ENCODE results near the gene CNTNAP2.
A peak's percentile ranks its signal among the peaks of the same experiment; 100 is the strongest.
"Not testable (repeated sequence)": the region's sequence is repeated elsewhere in the genome, so short reads cannot be mapped to it uniquely, and the experiment has no call there.

Gene CNTNAP2

GRCh38 chr7:146150153-146150552, 33.6 kb downstream of the CNTNAP2 start:
- no peak for DNase-seq (ENCODE audit: low read depth)

DNA sequence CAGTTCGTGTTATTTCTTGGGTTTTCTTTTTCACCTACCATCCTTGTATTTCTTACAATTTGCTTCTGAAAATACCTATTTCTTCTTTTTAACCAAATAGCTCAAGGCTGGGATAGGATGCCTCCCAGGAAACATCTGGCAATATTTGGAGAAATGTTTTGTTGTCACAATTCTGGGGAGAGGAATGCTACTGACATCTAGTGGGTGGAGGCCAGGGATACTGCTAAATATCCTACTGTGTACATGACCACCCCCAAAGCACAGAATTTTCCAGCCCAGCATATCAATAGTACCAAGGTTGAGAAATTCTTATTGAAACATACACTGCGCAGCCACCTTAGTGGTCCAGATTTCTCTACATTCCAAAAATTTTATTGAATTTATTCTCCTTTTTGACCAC, 55.5 kb downstream of the CNTNAP2 start:
- DNase-seq (ENCODE audit: low read depth), result no peak

DNA sequence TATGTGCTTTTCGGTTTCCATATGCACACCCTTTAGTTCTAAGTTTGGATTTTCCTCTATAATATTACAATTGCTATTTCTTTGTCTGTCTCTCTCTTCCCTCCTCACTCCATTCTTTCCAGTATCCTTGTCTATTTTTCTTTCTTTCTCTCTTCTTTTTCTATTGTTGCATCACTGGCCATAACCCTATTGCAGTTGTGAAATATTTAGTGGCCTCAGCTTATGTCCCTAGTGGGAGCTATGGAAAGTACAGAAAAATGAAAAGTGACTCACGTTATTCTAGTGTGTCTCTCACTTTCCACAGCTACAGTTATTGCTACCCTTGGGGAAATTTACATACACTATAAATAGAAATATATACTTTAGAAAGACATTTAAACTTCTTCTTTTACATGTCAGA, 59.1 kb downstream of the CNTNAP2 start:
- DNase-seq (ENCODE audit: low read depth), result peak; percentile 25

DNA sequence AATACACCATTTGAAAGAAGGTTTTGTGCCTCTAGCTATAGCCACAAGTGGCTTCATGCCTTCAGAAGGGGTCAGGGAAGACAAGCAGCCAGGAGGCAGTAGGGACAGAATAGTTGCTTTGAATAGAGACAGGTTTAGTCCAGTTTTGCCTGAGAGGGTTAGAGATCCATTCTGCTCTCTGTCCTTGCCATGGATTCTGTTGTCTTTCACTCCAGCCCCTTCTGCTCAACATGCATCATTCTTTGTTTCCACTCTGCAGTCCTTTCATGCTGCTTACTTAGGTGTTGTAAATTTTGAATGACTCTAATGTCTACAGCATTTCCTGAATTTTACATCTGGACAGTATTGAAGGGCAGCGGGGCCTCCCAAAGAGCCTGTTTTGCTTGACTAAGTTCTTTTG, 60.3 kb downstream of the CNTNAP2 start:
- DNase-seq (ENCODE audit: low read depth), result no peak

GRCh38 chr7:146177301-146177700, 60.7 kb downstream of the CNTNAP2 start:
- DNase-seq (ENCODE audit: low read depth), result no peak

- no peak for DNase-seq (ENCODE audit: low read depth)
Measured at GRCh38 chr7:146185844-146186243, 69.2 kb downstream of the CNTNAP2 start.

- not testable (repeated sequence) for DNase-seq (ENCODE audit: low read depth)
Measured at GRCh38 chr7:146191428-146191827, 74.8 kb downstream of the CNTNAP2 start.

- no peak for DNase-seq (ENCODE audit: low read depth)
Measured at GRCh38 chr7:146201945-146202344, 85.3 kb downstream of the CNTNAP2 start.

- no peak for DNase-seq (ENCODE audit: low read depth)
Measured at GRCh38 chr7:146206270-146206669, 89.7 kb downstream of the CNTNAP2 start.

DNA sequence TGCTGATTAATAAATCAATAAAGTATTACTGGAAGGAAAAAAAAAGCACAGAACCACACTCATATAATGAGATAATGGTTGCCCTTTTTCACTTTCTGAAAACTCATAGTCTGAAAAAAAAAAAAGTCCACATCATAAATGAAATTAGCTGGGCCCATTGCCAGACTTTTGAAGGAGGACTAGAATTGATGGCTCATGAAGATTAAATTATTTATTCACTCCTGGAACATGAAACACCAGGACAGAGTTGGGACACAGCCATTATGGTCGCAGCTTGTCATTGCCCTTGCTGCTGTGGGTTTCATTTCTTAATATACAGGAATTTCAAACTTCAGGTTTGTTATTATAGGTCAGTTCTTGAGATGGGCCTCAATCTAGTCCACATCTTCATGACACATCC, 91.9 kb downstream of the CNTNAP2 start:
- DNase-seq (ENCODE audit: low read depth), result no peak

- no peak for DNase-seq (ENCODE audit: low read depth)
Measured at GRCh38 chr7:146214842-146215241, 98.2 kb downstream of the CNTNAP2 start.

- DNase-seq (ENCODE audit: low read depth), result no peak
Measured at GRCh38 chr7:146216396-146217041, 99.9 kb downstream of the CNTNAP2 start.

DNA sequence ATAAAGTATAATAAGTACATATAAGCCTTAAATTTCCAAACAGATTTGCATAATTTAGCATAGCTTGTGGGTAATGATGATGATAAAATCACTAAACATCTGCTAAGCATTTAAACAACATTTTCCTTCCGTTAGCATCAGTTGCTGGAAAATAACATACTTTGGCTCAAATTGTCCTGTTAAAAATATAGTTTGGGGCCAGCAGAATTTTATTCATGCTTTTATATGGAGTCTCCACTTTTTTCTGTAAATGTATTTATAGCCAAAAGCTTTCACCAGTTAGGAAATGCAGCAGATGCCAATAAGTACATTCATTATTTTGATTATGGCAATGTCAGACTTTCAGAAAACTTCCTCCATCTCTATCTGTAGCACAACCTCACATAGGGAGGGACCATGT, 107.2 kb downstream of the CNTNAP2 start:
- DNase-seq (ENCODE audit: low read depth), result no peak

- DNase-seq (ENCODE audit: low read depth), result no peak
Measured at GRCh38 chr7:146232604-146233003, 116.0 kb downstream of the CNTNAP2 start.

GRCh38 chr7:146235195-146235594, 118.6 kb downstream of the CNTNAP2 start:
- no peak for DNase-seq (ENCODE audit: low read depth)

GRCh38 chr7:146242661-146243060, 126.1 kb downstream of the CNTNAP2 start:
- DNase-seq (ENCODE audit: low read depth), result no peak

DNA sequence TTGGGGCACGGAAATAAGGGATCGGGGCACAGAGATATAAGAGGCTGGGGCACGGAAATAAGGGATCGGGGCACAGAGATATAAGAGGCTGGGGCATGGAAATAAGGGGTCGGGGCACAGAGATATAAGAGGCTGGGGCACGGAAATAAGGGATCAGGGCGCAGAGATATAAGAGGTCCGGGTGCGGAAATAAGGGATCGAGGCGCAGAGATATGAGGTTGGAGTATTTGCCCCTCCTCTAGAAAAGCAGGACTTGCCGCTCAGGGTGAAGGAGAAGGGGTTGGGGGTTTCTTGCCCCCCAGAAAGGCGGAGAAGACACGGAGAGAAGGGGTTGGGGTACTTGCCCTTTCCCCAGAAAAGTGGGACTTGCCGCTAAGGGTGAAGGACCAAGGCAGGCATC, 131.4 kb downstream of the CNTNAP2 start:
- DNase-seq (ENCODE audit: low read depth), result not testable (repeated sequence)

- DNase-seq (ENCODE audit: low read depth), result not testable (repeated sequence)
Measured at GRCh38 chr7:146248744-146249143, 132.1 kb downstream of the CNTNAP2 start.

DNA sequence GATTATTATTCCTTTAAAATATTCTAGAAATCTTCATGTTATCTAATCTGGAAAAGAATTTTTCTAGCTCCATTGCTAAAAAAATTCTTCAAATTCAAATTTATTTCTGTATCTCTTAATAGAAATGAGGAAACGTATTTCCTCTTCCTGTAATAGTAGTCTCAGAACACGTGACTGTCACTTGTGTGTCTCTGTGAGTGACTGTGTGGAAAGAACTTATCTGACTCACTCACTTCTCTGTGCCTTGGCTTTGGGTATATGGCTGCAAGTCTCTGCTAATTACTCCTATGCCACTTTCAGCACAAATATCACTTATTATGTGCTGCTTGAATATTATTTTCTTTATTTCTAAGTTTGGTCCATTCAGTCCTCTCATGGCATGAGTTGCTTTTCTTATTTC, 132.7 kb downstream of the CNTNAP2 start:
- DNase-seq (ENCODE audit: low read depth), result no peak

GRCh38 chr7:146255609-146256008, 139.0 kb downstream of the CNTNAP2 start:
- no peak for DNase-seq (ENCODE audit: low read depth)

DNA sequence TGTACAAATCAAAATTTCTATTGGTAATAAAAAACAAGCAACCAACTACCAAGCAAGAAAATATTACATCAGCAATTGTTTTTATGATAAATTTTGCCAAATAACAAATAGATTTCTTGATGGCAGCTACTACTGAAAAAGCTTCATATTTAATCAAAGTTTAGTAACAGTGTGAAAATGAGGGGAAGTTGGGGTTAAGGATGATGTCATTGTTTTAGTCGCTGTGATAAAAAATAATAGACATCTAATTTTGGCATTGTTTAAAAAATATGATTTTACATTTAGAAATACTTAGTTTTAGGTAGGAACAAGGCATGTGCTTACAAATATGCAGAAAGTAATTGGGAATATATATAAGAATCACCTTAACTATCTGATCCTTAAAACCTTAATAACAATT, 145.9 kb downstream of the CNTNAP2 start:
- DNase-seq (ENCODE audit: low read depth), result no peak

DNA sequence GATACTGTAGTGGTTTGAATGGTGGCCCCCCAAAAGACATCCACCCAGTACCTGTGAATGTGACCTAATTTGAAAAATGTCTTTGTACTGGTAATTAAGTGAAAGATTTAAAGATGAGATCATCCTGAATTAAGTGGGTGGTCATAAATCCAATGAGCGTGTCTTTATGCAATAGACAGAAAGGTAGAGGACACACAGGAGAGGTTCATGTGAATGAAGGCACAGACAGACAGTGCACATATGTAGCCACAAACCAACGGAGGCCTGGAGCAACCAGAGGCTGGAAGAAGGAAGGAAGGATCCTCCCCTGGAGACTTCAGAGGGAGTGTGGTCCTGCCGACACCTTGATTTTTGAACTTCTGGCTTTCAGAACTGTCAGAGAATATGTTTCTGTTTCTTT, 160.3 kb downstream of the CNTNAP2 start:
- no peak for DNase-seq (ENCODE audit: low read depth)

DNA sequence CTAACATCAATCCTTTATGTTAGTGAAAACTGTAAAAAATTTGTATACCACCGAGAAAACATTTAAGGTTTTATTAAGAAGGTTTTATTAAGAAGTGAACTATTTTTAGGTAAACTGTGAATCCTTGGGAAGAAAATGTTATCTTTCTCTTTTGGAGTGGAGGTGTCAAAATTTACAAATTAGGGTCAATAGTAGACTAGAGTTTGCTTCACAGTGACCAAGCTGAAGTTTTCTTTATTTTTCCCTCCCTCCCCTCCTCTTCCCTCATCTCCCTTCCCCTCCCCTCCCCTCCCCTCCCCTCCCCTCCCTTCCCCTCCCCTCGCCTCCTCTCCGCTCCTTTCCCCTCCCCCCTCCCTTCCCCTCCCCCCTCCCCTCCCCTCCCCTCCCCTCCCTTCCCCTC, 168.8 kb downstream of the CNTNAP2 start:
- no peak for DNase-seq (ENCODE audit: low read depth)

GRCh38 chr7:146290746-146291145, 174.1 kb downstream of the CNTNAP2 start:
- no peak for DNase-seq (ENCODE audit: low read depth)

GRCh38 chr7:146291900-146292299, 175.3 kb downstream of the CNTNAP2 start:
- DNase-seq (ENCODE audit: low read depth), result no peak

All from stromal cell of bone marrow (primary cell).